ENCODE data around the gene TRPM4. TPM values are rescaled to one million over a fixed set of nuclear protein-coding genes. Genes with fewer than 3 reads are reported as not detected.

TRPM4 gene
- total RNA-seq, 1 donor from 2014 or later, result 33.1 TPM

DNA sequence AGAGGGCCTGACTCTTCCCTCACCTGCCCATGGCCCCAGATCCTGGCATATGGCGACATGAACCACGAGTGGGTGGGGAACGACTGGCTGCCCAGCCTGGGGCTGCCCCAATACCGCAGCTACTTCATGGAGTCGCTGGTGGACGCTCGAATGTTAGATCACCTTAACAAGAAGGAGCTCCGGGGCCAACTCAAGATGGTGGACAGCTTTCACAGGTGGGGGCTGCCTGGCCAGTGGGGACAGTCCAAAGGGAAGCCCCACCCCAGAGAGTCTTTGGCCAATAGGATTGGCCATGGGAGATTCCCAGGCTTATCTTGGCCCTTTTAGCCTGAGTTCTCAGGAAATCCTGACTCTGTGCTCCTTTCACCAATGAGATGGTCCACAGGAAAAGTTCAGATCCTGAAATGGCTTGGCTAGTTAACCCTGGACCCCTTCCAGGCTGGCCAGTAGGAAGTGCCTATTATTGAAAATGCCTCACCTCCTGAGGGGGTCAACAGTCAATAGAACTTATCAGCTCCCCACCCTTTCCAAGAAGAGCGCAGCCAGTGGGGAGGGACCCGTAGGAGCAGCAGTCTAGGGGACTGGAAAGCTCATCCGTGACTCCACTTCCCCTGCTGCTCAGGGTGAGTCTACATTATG is 9.4 kb upstream of the TRPM4 start:
- Mint-ChIP-seq H3K27me3 (peaks cover 3% of the 10 kb centered on the region), H3K36me3 (no peaks in the 10 kb centered on the region), H3K27ac (peak overlapping the region; percentile 88), H3K4me3 (peak overlapping the region; percentile 95), H3K4me1 (ENCODE audit: unreplicated experiment) (peaks cover 23% of the 10 kb centered on the region), H3K9me3 (no peaks in the 10 kb centered on the region)
- no peak for DNase-seq (ENCODE audit: extremely low spot score, unreplicated experiment)
- no peak for TF ChIP-seq CTCF (conservative IDR thresholded peaks at IDR 0.05)

DNA sequence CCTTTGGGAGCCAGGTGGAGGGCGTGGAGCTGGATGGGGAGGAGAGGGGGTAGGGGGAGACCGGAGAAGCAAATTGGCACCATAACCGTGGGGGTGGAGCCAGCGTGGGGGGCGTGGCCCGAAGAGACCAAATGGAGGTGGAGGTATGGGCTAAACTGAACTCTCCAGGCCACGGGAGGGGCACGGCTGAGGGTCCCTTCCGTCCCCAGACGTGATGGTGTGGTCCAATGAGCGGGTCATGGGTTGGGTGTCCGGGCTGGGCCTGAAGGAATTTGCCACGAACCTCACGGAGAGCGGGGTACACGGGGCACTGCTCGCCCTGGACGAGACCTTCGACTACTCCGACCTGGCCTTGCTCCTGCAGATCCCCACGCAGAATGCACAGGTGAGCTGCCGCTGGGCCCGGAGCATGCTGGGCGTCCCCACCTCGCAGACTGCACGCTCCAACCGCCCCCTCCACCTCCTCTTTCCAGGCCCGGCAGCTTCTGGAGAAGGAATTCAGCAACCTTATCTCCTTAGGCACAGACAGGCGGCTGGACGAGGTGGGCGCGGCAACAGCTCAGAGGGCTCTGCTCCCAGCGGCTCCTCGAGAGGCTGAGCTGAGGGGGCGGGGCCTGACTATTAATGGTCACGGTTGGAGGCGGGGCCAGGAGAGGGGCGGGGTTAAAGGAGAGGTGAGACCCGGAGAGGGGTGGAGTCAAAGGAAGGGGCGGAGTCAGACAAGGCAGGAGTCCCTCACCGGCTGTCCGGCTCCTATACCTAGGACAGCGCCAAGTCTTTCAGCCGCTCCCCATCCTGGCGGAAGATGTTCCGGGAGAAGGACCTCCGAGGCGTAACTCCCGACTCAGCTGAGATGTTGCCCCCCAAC is 8.6 kb upstream of the TRPM4 start:
- no peak for TF ChIP-seq CTCF (conservative IDR thresholded peaks at IDR 0.05)
- Mint-ChIP-seq H3K36me3 (no peaks in the 10 kb centered on the region), H3K4me1 (ENCODE audit: unreplicated experiment) (peaks cover 22% of the 10 kb centered on the region), H3K27me3 (peaks cover 3% of the 10 kb centered on the region), H3K27ac (peak overlapping the region; percentile 88), H3K9me3 (peaks cover 6% of the 10 kb centered on the region), H3K4me3 (peak overlapping the region; percentile 95)
- DNase-seq (ENCODE audit: extremely low spot score, unreplicated experiment), result peak; percentile 99

DNA sequence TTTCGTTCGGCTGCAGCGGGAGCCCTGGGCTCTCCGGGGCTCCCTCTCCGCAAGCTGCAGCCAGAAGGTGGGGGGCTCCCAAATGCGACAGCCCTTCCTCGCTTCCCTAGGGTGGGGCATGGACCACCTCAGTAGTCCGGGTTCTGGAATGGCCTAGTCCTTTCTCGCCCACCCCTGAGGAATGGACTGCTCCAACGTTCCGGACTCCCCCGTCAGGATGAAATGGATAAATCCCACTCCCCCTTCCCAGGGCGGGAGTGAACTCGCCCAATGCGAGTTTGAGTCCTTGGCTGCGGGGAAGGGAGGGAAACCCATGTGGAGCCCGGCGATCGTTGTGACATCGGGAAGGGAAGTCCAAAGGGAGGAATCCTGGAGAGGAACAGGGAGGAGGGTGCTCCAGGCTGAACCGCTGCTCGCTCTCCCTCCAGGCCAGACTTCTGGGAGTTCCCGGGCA is 7.9 kb upstream of the TRPM4 start:
- Mint-ChIP-seq H3K4me1 (ENCODE audit: unreplicated experiment) (peaks cover 22% of the 10 kb centered on the region), H3K27ac (peak overlapping the region; percentile 88), H3K9me3 (peaks cover 10% of the 10 kb centered on the region), H3K4me3 (peak overlapping the region; percentile 95), H3K27me3 (peaks cover 3% of the 10 kb centered on the region), H3K36me3 (no peaks in the 10 kb centered on the region)
- DNase-seq (ENCODE audit: extremely low spot score, unreplicated experiment), result peak; percentile 84
- no peak for TF ChIP-seq CTCF (conservative IDR thresholded peaks at IDR 0.05)

DNA sequence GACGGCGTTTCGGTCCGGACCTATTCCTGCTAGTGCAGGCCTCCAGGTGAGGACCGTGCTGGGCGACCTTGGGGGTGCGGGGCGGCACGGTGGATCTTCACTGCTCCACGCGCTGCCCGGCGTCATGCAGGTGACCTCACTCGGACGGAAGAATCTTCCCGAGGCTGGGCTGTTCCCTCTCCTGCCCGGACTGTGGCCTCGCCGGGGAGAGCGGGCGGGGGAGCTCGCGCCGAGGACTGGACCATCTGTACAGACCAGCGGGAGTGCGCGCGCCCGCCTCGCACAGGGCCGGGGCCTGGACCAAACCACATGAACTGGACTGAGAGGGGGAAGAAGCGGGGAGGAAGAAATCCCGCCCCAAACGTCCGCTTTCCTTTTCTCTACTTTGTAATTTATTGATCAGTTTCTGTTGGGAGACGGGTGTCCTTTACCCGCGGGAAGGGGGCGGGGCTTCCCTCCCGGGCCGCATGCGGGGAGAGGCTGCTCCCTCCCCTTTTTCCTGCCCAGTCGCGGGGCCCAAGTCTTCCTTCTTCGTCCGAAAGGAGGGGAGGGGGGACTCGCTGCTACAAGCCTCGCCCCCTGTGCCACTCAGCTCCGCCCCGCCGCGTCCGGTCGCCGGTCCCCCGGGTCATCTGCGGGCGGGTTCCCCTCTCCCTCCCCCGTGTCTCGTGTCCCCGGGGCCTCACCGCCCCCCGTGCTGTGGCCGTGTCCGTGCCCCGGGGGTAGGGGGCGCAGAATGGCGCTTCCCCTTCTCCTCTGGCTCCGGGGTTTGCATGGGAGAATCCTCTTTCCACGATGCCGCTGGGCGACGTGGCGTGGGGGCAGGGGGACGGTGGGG is 7.3 kb upstream of the TRPM4 start:
- Mint-ChIP-seq H3K4me3 (peak overlapping the region; percentile 95), H3K9me3 (peaks cover 10% of the 10 kb centered on the region), H3K27ac (peak overlapping the region; percentile 88), H3K4me1 (ENCODE audit: unreplicated experiment) (peaks cover 20% of the 10 kb centered on the region), H3K36me3 (no peaks in the 10 kb centered on the region), H3K27me3 (peaks cover 3% of the 10 kb centered on the region)
- peak; percentile 90 for DNase-seq (ENCODE audit: extremely low spot score, unreplicated experiment)
- TF ChIP-seq CTCF (conservative IDR thresholded peaks at IDR 0.05), result no peak

DNA sequence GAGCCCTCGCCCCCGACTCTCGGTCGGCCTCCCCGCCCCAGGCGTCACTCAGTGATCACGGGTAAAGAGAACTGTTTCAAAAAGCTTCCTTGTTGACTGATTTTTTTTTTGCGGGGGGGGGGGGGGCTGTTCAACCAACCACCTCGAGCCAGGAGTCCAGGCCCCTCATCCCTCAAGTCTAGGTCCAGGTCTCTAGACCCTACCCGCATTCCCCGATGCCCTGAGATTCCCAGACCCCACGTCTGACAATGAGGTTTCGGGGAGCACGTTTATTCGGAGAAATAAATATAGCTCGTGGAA is 6.7 kb upstream of the TRPM4 start:
- no peak overlapping the region for H3K27ac Mint-ChIP-seq
- H3K36me3 Mint-ChIP-seq, result no peaks in the 10 kb centered on the region
- DNase-seq (ENCODE audit: extremely low spot score, unreplicated experiment), result no peak
- H3K9me3 Mint-ChIP-seq, result peaks cover 10% of the 10 kb centered on the region
- H3K4me1 Mint-ChIP-seq (ENCODE audit: unreplicated experiment), result peaks cover 20% of the 10 kb centered on the region
- H3K4me3 Mint-ChIP-seq, result peak overlapping the region; percentile 95
- TF ChIP-seq CTCF (conservative IDR thresholded peaks at IDR 0.05), result no peak
- peaks cover under 1% of the 10 kb centered on the region for H3K27me3 Mint-ChIP-seq

All from type B pancreatic cell (in vitro differentiated cells).